ENCODE measurements around the gene BUD23.
"Not testable (repeated sequence)": the region's sequence is repeated elsewhere in the genome, so short reads cannot be mapped to it uniquely, and the experiment has no call there.

Gene BUD23

GRCh38 chr7:73683056-73683787, at the start of gene BUD23, which contains the start of gene DNAJC30:
Gene BUD23, plus strand, starts transcription at chr7:73683597. Its CDS starts 29 bp downstream, at chr7:73683626.
Gene DNAJC30, minus strand, starts transcription at chr7:73683453. Its CDS starts 30 bp downstream, at chr7:73683423.
- peak; percentile 90 to 98 for DNase-seq

GRCh38 chr7:73633844-73634243, 49.6 kb upstream of the BUD23 start:
- DNase-seq: no peak

DNA sequence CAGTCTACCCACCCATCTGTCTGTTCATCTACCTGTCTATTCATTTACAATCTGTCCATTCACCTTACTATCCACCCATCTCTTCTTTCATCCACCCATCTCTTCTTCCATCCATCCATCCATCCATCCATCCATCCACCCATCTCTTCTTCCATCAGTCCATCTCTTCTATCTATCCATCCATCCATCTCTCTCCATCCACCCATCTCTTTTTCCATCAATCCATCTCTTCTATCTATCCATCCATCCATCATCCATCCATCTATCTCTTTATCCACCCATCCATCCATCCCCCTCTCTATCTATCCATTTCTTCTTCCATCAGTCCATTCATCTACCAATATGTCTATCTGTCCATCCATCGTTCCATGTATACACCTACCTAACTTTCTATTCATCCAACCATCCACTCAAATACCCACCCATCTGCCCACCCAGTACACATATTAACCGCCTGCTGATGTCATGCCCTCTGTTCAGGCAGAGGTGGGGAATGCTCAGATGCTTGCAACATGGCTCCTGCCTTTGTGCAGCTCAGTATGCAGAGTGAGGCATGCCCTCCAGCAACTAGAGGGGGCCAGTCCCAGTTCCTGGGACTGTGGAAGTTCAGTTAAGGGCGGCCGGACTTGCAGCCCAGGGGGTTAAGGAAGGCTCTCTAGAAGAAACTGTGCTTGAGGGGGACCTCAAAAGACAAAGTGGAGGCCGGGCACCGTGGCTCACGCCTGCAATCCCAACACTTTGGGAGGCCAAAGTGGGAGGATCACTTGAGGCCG, 47.8 kb upstream of the BUD23 start:
- DNase-seq: no peak

DNA sequence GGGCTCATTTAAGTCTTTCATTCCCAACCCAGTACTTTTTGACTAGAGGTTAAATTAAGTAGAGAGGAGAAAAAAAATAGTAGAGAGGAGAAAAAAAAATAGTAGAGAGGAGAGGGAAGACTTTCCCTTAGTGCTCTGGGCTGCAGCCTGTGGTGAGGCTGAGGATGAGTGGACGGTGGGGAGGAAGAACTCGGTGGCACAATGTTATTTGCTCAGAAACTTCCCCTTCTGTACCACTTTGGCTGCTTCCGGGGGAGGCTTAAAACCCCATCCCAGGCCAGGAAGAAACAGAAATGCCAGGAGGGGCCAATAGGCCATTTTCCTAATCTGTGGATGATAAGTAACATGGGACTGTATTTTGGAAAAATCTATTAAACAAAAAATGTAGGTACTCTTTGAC, 44.5 kb upstream of the BUD23 start:
- DNase-seq: no peak

- DNase-seq: no peak
Measured at GRCh38 chr7:73642834-73643233, 40.6 kb upstream of the BUD23 start.

GRCh38 chr7:73644688-73645286, 38.6 kb upstream of the BUD23 start:
- DNase-seq: no peak

DNA sequence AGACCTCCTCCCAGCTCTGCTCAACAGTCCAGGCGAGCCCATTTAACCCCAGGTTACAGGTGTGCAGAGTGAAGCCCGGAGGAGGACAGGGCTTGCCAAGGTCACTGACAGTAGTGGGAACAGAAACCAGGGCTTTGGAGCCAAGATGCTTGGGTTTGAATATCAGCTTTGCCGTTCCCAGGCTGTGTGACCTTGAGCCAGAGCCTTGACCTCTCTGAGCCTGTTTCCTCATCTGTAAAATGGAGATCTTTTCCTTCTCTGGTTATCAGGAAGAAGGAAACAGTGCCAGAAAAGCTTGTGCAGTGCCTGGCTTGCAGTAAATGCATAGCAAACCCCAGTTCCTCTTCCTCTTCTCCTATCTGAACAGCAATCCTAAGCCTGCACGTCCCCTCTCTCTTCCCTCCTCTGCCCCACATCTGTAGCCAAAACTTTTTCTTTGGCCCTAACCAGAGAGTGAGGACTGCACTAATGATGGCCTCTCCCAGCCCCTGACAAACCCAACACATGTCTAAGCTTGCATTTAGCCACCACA, 37.7 kb upstream of the BUD23 start:
- DNase-seq: no peak

DNA sequence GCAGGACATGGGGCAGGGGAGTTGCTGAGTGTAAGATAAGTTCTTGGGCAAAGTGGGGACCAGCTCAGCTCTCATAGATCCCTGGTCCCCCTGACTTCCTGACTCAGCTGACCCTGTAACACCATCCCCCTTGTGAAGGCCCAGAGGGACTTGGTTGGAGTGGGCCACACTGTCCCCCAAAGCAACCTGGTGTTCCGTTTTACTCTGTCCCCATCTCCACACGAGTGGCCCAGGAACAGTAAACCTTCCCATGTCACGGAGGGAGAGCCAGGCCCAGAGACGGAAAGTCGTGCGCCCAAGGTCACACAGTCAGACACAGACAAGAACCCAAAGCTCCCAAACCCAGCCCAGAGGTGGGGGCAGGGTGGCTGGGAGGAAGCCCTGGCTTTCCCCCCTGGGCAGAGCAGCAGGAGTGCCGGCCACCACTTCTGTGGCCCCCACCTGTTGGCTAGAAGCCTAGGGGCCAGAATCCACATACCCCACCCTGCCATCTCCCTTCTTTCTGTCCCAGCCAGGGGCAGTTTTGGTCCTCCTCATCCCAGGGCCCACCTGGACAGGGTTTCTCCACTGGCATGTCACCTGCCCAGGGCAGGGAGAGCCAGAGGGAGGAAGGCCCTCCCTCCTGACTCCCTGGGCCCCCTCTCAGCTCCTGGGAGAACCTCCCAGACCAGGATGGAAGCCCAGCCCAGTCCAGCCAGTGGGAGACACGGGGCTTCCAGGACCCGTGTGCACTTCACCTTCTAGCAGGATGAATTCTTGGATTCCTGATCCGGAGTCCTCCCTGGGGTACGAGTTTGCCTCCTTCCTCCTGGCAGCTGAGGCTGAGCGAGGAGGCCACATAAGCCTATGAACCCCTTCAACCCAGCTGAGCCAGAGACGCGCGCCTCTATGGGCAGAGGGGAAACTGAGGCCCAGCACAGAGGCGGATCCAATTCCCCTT, 36.3 kb upstream of the BUD23 start:
- no peak for DNase-seq

DNA sequence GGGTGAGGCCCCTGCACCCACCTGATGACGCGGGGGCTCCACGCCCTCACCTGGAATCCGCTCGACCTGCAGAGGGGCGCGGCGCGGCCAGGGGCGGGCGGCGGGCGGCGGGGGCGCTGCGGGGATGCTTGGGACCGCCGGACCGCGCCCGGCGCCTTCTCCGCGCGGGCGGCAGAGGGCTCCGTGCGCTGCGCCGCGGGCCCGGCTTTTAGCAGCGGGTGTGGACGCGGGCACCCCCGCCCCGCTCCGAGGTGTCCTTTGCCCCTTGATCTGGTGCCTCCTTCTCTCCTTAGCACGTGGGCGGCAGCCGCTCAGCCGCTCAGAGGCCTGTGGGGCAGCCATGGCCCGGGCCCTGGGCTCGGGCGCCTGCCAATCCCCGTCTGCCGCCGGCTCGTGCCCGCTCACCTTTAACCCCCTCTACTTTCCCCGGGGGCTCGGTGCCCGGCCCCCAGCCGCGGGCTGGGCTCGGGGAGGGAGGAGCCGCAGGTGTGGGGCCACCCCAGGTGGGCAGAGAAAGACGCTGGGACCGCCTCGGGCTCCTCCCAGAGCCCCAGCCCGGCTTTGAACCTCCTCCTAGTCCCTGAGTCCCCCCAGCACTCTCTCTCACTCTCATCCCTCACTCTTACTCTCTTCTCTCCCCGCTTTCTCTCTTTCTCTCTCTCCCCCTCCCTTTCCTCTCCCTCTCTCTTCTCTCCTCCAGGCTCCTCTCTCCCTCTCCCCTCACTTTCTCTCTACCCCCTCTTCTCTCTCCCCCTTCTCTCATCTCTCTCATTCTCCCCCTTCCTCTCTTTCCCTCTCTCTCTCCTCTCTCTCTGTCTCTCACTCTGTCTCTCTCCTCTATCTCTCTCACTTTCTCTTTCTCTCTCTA, 35.4 kb upstream of the BUD23 start:
- DNase-seq: no peak

- no peak for DNase-seq
Measured at GRCh38 chr7:73648593-73649332, 34.6 kb upstream of the BUD23 start.

- no peak for DNase-seq
Measured at GRCh38 chr7:73649576-73649975, 33.8 kb upstream of the BUD23 start.

DNA sequence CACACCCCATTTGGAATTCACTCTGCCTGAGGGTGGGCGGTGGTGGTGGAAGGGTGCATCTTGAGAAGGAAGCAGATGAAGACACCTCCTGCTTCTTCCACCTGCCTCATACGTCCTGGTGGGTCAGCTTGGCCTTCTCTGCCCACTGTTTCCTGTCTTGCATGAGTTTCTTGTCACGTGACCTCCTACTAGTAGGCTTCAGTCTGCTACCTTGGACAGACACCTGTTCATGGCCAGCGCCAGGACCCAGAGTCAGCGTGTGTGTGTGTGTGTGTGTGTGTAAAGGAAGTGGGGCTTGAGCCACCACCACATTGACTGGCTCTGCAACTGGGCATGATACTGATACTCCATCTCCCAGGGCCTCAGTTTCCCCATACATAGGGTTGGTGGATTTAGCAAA, 32.9 kb upstream of the BUD23 start:
- no peak for DNase-seq

- DNase-seq: no peak
Measured at GRCh38 chr7:73652541-73652949, 30.9 kb upstream of the BUD23 start.

- not testable (repeated sequence) for DNase-seq
Measured at GRCh38 chr7:73655309-73655708, 28.1 kb upstream of the BUD23 start.

- DNase-seq: no peak
Measured at GRCh38 chr7:73659983-73660382, 23.4 kb upstream of the BUD23 start.

GRCh38 chr7:73660594-73660993, 22.8 kb upstream of the BUD23 start:
- DNase-seq: not testable (repeated sequence)

DNA sequence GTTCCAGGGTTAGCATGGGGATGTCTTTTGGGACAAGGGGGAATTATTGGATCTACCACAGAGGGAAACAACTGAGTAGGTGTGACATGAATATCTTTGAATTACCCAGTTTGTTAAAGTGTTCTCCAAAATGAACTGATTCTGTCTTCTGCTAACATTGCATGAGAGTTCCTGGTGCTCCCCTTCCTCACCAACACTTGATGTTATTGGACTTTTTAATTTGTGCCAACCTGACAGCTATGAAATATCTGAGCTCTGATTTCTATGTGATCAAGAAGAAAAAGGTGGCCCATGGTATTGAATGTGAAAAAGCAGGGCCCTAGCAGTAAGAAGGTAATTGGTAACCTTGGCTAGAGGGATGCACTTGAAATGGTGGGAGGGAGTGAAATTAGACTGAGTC, 20.4 kb upstream of the BUD23 start:
- no peak for DNase-seq

DNA sequence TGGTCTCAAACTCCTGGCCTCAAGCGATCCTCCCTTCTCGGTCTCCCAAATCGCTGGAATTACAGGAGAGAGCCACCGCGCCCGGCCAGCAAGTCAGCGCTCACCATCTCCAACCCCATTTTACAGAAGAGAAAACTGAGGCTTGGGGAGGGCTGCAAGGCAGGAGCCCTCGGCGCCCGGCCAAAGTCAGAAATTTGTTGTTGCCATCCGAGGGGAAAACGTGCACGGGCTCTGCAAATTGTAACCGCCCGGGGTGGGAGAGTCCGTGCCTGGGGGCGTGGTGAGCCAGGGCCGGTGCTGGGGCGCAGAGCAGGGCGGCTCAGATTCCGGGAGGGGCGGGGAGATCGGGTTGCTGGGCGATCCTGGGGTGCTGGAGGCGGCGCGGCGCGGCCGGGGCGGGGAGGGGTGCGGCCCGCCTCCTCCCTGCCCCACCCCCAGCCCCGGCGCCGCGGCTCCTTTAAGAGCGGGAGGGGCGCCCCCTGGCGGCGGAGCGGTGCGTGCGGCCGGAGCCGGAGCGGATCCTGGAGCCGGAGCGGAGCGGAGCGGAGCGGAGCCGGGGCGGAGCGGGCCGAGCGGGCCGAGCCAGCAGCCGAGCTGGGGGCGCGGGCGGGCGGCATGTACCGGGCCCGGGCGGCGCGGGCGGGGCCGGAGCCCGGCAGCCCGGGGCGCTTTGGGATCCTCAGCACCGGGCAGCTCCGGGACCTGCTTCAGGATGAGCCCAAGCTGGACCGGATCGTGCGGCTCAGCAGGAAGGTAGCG, 15.9 kb upstream of the BUD23 start, which contains the start of gene VPS37D:
VPS37D (plus strand) TSS at position 488 of the 759 bp plus-strand sequence; CDS start at position 616, 128 bp downstream.
- peak; percentile 72 to 79 for DNase-seq

DNA sequence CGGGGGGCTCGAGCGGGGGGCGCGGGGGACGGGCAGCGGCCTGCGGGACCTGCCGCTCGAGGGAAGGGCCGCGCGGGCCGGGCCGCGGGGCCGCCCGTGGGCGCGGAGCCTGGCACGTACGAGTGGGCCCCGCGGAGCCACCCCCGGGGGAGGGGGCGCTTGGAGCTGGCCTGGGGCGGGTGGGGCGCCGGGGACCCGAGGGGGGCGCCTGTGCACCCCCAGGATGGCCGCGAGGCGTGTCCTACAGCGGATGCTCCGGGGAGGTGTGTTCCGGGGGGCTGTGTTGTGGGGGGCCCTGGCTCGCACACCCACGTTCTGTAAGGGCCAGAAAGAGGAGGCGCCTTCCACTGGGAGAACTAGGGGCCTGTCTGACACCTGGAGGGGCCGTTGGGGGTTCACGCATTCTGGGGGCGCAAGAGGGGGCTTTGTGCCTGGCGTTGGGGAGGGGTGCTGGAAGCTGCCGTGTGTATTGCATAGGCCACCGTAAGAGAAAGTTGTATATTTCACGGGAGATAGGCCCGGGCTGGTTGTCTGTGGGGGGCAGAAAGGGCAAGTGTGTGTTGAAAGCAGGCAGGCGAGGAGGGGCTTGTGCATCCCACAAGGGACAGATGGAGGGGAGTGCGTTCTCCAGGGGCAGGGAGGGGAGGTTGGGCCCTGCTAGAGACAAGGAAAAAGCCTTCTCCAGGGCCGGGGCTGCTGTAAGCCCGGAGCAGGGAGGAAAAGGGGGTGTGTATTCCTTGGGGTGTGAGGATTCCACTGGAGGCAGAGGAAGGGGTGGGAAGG, 15.1 kb upstream of the BUD23 start:
- DNase-seq: no peak

Data from NCI-H187 (cell line).